CD4-positive, alpha-beta T cell treated with Interleukin-1 beta for 1 hour (primary cell): ENCODE data around the gene NKX6-1.

Experiments
- DNase-seq, 2 donors: peaks; one replicate each; pipeline ENCODE4 v3.0.0-alpha.2; 2020 to 2022

NKX6-1 gene

GRCh38 chr4:84497504-84498202, 1.4 kb downstream of the NKX6-1 start:
- DNase-seq: no peak

GRCh38 chr4:84496706-84497503, 2.2 kb downstream of the NKX6-1 start:
- no peak for DNase-seq

GRCh38 chr4:84496331-84496705, 2.8 kb downstream of the NKX6-1 start:
- DNase-seq: no peak

- no peak for DNase-seq
Measured at GRCh38 chr4:84495794-84496261, 3.3 kb downstream of the NKX6-1 start.

- no peak for DNase-seq
Measured at GRCh38 chr4:84495118-84495793, 3.8 kb downstream of the NKX6-1 start.

- DNase-seq: no peak
Measured at GRCh38 chr4:84494531-84494930, 4.6 kb downstream of the NKX6-1 start.

GRCh38 chr4:84494076-84494475, 5.0 kb downstream of the NKX6-1 start:
- no peak for DNase-seq

- no peak for DNase-seq
Measured at GRCh38 chr4:84493092-84493850, 5.8 kb downstream of the NKX6-1 start.

- no peak for DNase-seq
Measured at GRCh38 chr4:84492737-84493091, 6.4 kb downstream of the NKX6-1 start.

- no peak for DNase-seq
Measured at GRCh38 chr4:84492290-84492689, 6.8 kb downstream of the NKX6-1 start.

- DNase-seq: no peak
Measured at GRCh38 chr4:84491481-84491880, 7.6 kb downstream of the NKX6-1 start.

- DNase-seq: no peak
Measured at GRCh38 chr4:84490663-84491062, 8.4 kb downstream of the NKX6-1 start.

- no peak for DNase-seq
Measured at GRCh38 chr4:84484236-84484635, 14.9 kb downstream of the NKX6-1 start.

- DNase-seq: no peak
Measured at GRCh38 chr4:84483688-84484087, 15.4 kb downstream of the NKX6-1 start.

- no peak for DNase-seq
Measured at GRCh38 chr4:84482564-84483563, 16.2 kb downstream of the NKX6-1 start.

- no peak for DNase-seq
Measured at GRCh38 chr4:84481860-84482245, 17.2 kb downstream of the NKX6-1 start.

- no peak for DNase-seq
Measured at GRCh38 chr4:84481077-84481859, 17.8 kb downstream of the NKX6-1 start.

- DNase-seq: no peak
Measured at GRCh38 chr4:84480082-84480481, 19.0 kb downstream of the NKX6-1 start.

GRCh38 chr4:84479663-84480062, 19.4 kb downstream of the NKX6-1 start:
- DNase-seq: no peak

- DNase-seq: no peak
Measured at GRCh38 chr4:84477738-84478137, 21.4 kb downstream of the NKX6-1 start.

- DNase-seq: no peak
Measured at GRCh38 chr4:84474107-84474506, 25.0 kb downstream of the NKX6-1 start.
